RKO (cell line): Measurements from ENCODE around the gene B3GNT2.

ENCODE experiments used
- DNase-seq: peaks from one replicate; pipeline ENCODE4 v3.0.0-alpha.2; 2016; ENCODE audit warnings: low spot score

Gene B3GNT2

GRCh38 chr2:62205554-62205953 is 9.6 kb downstream of the B3GNT2 start:
- no peak for DNase-seq

- no peak for DNase-seq
These were observed 10.1 kb downstream of the B3GNT2 start for GRCh38 chr2:62206024-62206423.

- no peak for DNase-seq
These were observed 11.6 kb downstream of the B3GNT2 start for GRCh38 chr2:62207491-62207890.

GRCh38 chr2:62208074-62208757 is 12.3 kb downstream of the B3GNT2 start:
- no peak for DNase-seq

- no peak for DNase-seq
These were observed 12.8 kb downstream of the B3GNT2 start for GRCh38 chr2:62208758-62209114.

- no peak for DNase-seq
These were observed 13.6 kb downstream of the B3GNT2 start for GRCh38 chr2:62209427-62209991.

- DNase-seq = no peak
These were observed 19.6 kb downstream of the B3GNT2 start for GRCh38 chr2:62215306-62216064.

GRCh38 chr2:62216113-62216512 is 20.2 kb downstream of the B3GNT2 start:
- no peak for DNase-seq

GRCh38 chr2:62216616-62217015 is 20.7 kb downstream of the B3GNT2 start:
- DNase-seq = no peak

GRCh38 chr2:62217421-62217820 is 21.5 kb downstream of the B3GNT2 start:
- DNase-seq = no peak

GRCh38 chr2:62217970-62218369 is 22.1 kb downstream of the B3GNT2 start:
- DNase-seq = no peak

- no peak for DNase-seq
These were observed 23.7 kb downstream of the B3GNT2 start for GRCh38 chr2:62219407-62220159.

- DNase-seq = no peak
These were observed 25.2 kb downstream of the B3GNT2 start for GRCh38 chr2:62221141-62221540.

- DNase-seq = no peak
These were observed 26.3 kb downstream of the B3GNT2 start for GRCh38 chr2:62222171-62222570.

GRCh38 chr2:62222674-62223073 is 26.8 kb downstream of the B3GNT2 start:
- no peak for DNase-seq

GRCh38 chr2:62224976-62225375 is 29.1 kb downstream of the B3GNT2 start:
- no peak for DNase-seq

- peak; percentile 11 for DNase-seq
These were observed 31.6 kb downstream of the B3GNT2 start for GRCh38 chr2:62227386-62228075.

GRCh38 chr2:62229082-62229605 is 33.2 kb downstream of the B3GNT2 start:
- no peak for DNase-seq

GRCh38 chr2:62231541-62231940 is 35.6 kb downstream of the B3GNT2 start:
- no peak for DNase-seq

- DNase-seq = no peak
These were observed 39.1 kb downstream of the B3GNT2 start for GRCh38 chr2:62234755-62235655.

GRCh38 chr2:62236499-62236898 is 40.6 kb downstream of the B3GNT2 start:
- DNase-seq = no peak
